Nephron progenitor cell (in vitro differentiated cells): ENCODE measurements around the gene LIMK1.

Source experiments
- DNase-seq: peaks from one replicate; pipeline ENCODE4 v3.0.0; 2021
- H3K27ac Mint-ChIP-seq: 2 replicates; pipeline ENCODE4 v1.8.0; 2021; ENCODE audit warnings: mild to moderate bottlenecking, moderate library complexity, mixed read lengths
- H3K27me3 Mint-ChIP-seq: 2 replicates; pipeline ENCODE4 v1.8.0; 2021; ENCODE audit warnings: mild to moderate bottlenecking, low read depth, mixed read lengths; ENCODE audit not compliant: poor library complexity
- H3K36me3 Mint-ChIP-seq: 2 replicates; pipeline ENCODE4 v1.8.0; 2021; ENCODE audit warnings: low read depth, mixed read lengths
- H3K4me1 Mint-ChIP-seq: 2 replicates; pipeline ENCODE4 v1.8.0; 2021; ENCODE audit warnings: mixed read lengths
- H3K4me3 Mint-ChIP-seq: 2 replicates; pipeline ENCODE4 v1.8.0; 2021; ENCODE audit warnings: mild to moderate bottlenecking, moderate library complexity, mixed read lengths
- H3K9me3 Mint-ChIP-seq: 2 replicates; pipeline ENCODE4 v1.8.0; 2021; ENCODE audit warnings: mild to moderate bottlenecking, moderate library complexity, mixed read lengths
- CTCF ChIP-seq: fragments of 200-600 bp; sonication (generic); IDR thresholded peaks from 2 replicates; pipeline ENCODE4 v1.5.0; 2021; ENCODE audit warnings: antibody characterized with exemption

LIMK1 gene

DNA sequence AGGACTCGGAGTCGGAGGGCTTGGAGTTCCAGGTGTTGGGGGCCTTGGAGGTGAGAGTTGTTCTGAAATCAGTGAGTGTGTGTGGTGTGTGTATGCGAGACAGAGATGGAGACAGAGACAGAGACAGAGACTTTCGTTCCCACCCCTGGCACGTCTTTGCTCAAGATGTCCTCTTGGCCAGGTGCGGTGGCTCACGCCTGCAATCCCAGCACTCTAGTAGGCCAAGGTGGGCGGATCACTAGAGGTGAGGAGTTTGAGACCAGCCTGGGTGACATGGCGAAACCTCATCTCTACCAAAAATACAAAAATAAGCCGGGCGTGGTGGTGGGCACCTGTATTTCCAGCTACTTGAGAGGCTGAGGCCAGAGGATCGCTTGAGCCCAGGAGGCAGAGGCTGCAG is 20.0 kb upstream of the LIMK1 start:
- Mint-ChIP-seq H3K4me1 (peaks cover 5% of the 10 kb centered on the region), H3K4me3 (no peak overlapping the region), H3K36me3 (no peaks in the 10 kb centered on the region), H3K27me3 (peaks cover 4% of the 10 kb centered on the region), H3K9me3 (no peaks in the 10 kb centered on the region), H3K27ac (peak overlapping the region; percentile 45)
- TF ChIP-seq CTCF: no peak
- no peak for DNase-seq

DNA sequence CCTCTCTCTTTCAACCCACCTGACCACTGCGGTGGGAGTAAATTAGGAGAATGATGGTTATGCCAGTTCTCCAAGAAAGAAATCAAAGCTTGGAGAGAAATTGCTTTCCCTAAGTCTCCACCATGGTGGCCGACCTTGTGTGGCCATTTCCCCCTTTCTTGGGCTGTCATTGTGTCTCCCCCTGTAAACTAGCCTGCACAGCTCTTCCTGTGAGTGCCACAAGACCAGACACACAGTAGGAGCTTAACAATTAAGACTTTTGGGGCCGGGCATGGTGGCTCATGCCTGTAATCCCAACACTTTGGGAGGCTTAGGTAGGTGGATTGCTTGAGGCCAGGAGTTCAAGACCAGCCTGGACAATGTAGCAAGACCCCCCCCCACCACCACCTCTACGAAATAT is 18.9 kb upstream of the LIMK1 start:
- DNase-seq: no peak
- Mint-ChIP-seq H3K27me3 (peaks cover 7% of the 10 kb centered on the region), H3K4me1 (peaks cover 10% of the 10 kb centered on the region), H3K4me3 (no peak overlapping the region), H3K27ac (no peak overlapping the region), H3K9me3 (no peaks in the 10 kb centered on the region), H3K36me3 (no peaks in the 10 kb centered on the region)
- no peak for TF ChIP-seq CTCF

GRCh38 chr7:74066626-74067025 is 17.0 kb upstream of the LIMK1 start:
- no peak for DNase-seq
- H3K27me3 Mint-ChIP-seq: peaks cover 10% of the 10 kb centered on the region

GRCh38 chr7:74068378-74069085 is 15.1 kb upstream of the LIMK1 start:
- DNase-seq: no peak
- H3K27ac Mint-ChIP-seq: peak overlapping the region; percentile 51
- TF ChIP-seq CTCF: no peak
- H3K4me1 Mint-ChIP-seq: peaks cover 10% of the 10 kb centered on the region
- peaks cover 19% of the 10 kb centered on the region for H3K27me3 Mint-ChIP-seq
- no peak overlapping the region for H3K4me3 Mint-ChIP-seq
- H3K36me3 Mint-ChIP-seq: no peaks in the 10 kb centered on the region
- H3K9me3 Mint-ChIP-seq: no peaks in the 10 kb centered on the region

More at GRCh38 chr7:74066626-74067025, 17.0 kb upstream of the LIMK1 start:
- no peak for TF ChIP-seq CTCF
- Mint-ChIP-seq H3K36me3 (no peaks in the 10 kb centered on the region), H3K4me3 (no peak overlapping the region), H3K4me1 (peaks cover 10% of the 10 kb centered on the region), H3K27ac (no peak overlapping the region), H3K9me3 (no peaks in the 10 kb centered on the region)

- H3K4me1 Mint-ChIP-seq: peaks cover 10% of the 10 kb centered on the region
- no peak overlapping the region for H3K4me3 Mint-ChIP-seq
Measured at GRCh38 chr7:74069086-74069541, 14.5 kb upstream of the LIMK1 start.

More at GRCh38 chr7:74069086-74069541, 14.5 kb upstream of the LIMK1 start:
- peaks cover 23% of the 10 kb centered on the region for H3K27me3 Mint-ChIP-seq
- no peak overlapping the region for H3K27ac Mint-ChIP-seq
- no peak for TF ChIP-seq CTCF
- DNase-seq: no peak
- H3K36me3 Mint-ChIP-seq: no peaks in the 10 kb centered on the region
- no peaks in the 10 kb centered on the region for H3K9me3 Mint-ChIP-seq
